GM20000 (cell line): ENCODE results near the gene ADGRD2.

ENCODE experiments used
- DNase-seq: peaks from one replicate; pipeline ENCODE4 v3.0.0; 2012; ENCODE audit warnings: low spot score
- TF ChIP-seq, protein P1 (sequence below): IDR thresholded peaks from 2 replicates; pipeline ENCODE4 v1.5.1; 2012; ENCODE audit warnings: mild to moderate bottlenecking, control low read depth; ENCODE audit errors: extremely low read depth, missing control alignments

ADGRD2 gene

GRCh38 chr9:124499216-124499615 is 49.0 kb downstream of the ADGRD2 start:
- TF ChIP-seq, protein P1, sequence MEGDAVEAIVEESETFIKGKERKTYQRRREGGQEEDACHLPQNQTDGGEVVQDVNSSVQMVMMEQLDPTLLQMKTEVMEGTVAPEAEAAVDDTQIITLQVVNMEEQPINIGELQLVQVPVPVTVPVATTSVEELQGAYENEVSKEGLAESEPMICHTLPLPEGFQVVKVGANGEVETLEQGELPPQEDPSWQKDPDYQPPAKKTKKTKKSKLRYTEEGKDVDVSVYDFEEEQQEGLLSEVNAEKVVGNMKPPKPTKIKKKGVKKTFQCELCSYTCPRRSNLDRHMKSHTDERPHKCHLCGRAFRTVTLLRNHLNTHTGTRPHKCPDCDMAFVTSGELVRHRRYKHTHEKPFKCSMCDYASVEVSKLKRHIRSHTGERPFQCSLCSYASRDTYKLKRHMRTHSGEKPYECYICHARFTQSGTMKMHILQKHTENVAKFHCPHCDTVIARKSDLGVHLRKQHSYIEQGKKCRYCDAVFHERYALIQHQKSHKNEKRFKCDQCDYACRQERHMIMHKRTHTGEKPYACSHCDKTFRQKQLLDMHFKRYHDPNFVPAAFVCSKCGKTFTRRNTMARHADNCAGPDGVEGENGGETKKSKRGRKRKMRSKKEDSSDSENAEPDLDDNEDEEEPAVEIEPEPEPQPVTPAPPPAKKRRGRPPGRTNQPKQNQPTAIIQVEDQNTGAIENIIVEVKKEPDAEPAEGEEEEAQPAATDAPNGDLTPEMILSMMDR: no peak
- DNase-seq: no peak

- TF ChIP-seq, protein P1: no peak
- no peak for DNase-seq
Observed at GRCh38 chr9:124500028-124500795, 50.0 kb downstream of the ADGRD2 start.

DNA sequence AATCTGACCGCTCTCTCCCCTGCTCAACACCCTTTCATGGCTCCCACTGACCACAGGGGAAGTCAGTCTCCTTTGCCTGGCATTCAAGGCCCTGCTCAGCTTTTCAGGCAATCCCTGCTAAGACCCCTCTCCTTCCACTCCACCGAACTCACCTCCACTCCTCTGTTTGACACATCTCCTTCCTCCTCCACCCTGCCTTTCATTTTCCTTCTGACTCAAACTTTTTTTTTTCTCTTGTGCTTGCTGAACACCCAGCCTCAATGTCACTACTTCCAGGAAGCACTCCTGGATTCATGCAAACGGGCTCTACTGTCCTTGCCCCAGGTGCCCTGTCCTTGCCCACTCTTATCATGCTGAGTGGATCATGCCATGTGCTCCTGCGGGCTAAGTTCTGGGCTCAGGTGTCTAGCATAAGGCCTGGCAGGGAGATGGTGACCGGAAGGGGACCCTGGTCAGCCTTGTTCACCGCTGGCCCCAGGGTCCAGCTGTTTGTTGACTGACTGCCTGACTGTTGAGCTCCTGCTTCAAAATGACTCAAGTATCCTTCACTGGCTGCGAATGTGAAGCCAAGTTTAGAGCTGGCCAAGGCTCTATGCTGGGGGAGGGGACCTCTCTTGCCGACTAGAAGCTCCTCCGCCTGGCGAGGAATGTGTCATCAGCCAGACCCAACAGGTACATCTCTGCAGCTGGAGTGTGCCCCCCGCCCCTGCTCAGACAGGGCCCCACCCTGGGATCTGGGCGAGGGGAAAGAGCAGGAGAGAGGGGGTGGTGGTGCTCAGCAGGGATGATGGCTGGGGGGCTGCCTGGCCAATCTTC is 50.8 kb downstream of the ADGRD2 start:
- no peak for DNase-seq
- TF ChIP-seq, protein P1: no peak

DNA sequence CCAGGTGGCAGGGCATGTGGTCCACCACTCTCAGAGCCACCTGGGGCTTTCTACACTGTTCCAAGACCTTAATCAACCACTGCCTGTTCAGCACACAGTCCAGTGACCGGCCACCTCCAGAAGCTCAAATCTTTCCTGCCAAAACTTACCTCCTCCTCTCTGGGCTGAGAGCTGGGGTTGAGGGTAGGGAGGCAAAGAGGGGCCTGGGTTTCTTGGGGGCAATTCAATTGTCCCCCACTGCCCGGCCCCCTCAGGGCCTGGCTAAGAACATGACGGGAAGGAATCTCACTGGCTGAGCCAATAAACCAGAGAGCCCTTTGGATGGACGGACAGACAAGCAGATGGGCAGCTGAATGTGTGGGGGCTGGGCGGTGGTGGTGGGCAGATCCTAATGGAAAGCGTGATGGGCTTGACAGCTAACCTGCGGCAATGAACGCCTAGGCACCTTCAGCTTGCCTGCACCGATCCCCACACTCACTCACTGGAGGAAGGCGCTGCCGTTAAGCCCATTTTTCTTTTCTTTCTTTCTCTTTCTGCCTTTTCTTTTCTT is 51.6 kb downstream of the ADGRD2 start:
- DNase-seq: no peak
- TF ChIP-seq, protein P1: no peak

DNA sequence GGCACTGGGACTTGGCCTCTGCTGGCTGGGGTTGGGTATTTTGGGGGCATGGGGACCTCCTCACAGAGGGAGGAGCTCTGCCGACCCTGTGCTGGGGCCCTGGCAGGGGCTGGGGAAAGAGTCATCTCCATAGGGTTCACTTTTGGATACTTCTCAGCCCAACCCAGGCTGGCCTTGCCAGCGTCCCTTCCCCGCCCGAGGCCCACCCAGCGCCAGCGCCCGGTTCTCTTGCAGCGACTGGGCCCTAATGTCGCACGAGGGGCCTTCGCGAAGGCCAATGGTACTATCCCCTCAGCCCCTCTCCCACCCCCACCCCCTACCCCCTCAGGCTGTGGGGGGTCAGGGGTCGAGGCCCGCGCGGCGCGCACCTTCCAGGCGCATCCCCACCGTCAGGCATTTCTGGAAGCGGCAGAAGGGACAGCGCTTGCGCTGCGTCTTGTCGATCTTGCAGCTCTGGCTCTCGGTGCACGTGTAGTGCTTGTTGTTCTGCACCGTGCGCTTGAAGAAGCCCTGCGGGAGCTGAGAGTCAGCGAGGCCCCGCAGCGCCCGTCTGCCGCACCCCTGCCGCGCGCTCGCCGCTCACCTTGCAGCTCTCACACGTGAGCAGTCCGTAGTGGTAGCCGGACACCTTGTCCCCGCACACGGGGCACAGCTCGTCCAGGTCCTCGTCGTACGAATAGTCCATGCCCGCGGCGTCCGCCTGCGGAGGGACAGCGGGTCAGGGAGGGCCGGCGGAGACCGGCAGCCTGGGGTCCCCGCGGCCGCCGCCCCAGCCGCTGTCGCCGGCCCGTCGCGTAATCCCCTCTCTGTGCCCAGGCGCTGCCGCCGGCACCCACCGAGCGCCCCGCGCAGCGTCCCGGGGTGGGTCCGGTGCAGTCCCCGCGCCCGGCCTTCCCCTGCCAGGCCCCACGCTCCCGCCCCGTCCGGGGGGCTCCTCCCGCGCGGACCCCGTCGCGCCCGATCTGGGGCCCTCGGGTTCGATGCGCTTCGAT is 52.8 kb downstream of the ADGRD2 start:
- TF ChIP-seq, protein P1: no peak
- no peak for DNase-seq

DNA sequence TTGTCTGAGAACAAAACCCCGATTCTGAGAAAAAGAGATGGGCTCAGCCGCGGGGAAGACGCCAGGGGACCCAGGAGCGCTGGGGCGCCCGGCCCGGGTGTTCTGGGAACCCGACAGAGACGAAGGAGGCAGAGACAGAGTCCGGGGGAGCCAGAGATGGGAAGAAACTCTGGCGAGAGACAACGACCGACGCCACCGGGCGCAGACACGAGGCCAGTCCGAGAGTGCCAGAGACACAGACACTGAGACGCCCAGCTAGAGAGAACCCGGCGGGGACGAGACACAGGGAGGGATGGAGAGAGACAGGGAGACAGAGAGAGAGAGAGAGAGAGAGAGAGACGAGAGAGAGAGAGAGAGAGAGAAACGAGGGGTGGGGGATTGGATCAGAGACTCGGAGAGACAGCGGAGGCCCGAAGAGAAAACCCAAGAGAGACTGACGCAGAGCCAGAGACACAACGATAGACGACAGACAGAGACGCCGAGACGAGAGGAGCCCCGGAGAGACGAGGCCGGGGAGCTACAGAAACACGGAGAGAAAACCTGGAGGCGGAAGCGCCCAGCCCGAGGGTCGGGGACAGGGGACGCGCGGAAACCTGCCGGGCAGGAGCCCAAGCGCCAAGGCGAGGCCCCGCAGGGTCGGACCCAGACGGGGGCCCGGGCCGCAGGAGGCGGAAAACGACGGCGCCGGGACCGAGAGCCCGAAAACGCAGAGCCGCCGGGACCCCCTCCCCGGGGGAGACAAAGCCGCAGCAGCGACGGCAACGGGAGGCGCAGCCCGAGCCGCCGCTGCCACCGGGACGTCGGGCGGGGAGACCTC is 53.7 kb downstream of the ADGRD2 start:
- TF ChIP-seq, protein P1: no peak
- no peak for DNase-seq
